H1 (cell line): ENCODE measurements around the gene ENTPD2.

Source experiments
- CTCF ChIP-seq, 3 experiments: IDR thresholded peaks; 1 replicate in 2 of 3; 2 replicates in 1 of 3; pipeline versions ENCODE4 v1.5.1 to v1.6.1; 2011; ENCODE audit warnings: low read length in 3 of 3, mild to moderate bottlenecking in 3 of 3, inconsistent platforms in 2 of 3, low read depth in 1 of 3, moderate library complexity in 1 of 3; ENCODE audit not compliant: insufficient read depth in 1 of 3; ENCODE audit errors: control extremely low read depth in 1 of 3
- EZH2 ChIP-seq: fragments of 200-600 bp; sonication (generic); IDR thresholded peaks from 2 replicates; pipeline ENCODE4 v1.7.1; 2012; ENCODE audit warnings: low read depth, mild to moderate bottlenecking, moderate library complexity, low read length, inconsistent platforms; ENCODE audit not compliant: severe bottlenecking
- POLR2A ChIP-seq, 2 experiments: IDR thresholded peaks; 1 replicate in 1 of 2; 2 replicates in 1 of 2; pipeline ENCODE4 v1.6.1; 2011; ENCODE audit warnings: low read depth in 2 of 2, low read length in 2 of 2, mild to moderate bottlenecking in 2 of 2; ENCODE audit errors: control extremely low read depth in 1 of 2
- TAF1 ChIP-seq: IDR thresholded peaks from 2 replicates; pipeline ENCODE4 v1.6.1; 2011; ENCODE audit warnings: mild to moderate bottlenecking, low read depth, low read length

- TF ChIP-seq CTCF (IDR thresholded peaks at IDR 0.05; ENCODE audit: control extremely low read depth in 1 of 3, insufficient read depth in 1 of 3, low read depth in 1 of 3, low read length in 3 of 3) (no peak), POLR2A (IDR thresholded peaks at IDR 0.05; ENCODE audit: control extremely low read depth in 1 of 2, low read depth in 2 of 2, low read length in 2 of 2) (no peak), EZH2 (no peak), TAF1 (no peak)
These were observed 16.4 kb downstream of the ENTPD2 start for GRCh38 chr9:137037483-137037882.
